NCI-H748 (cell line): ENCODE measurements around the gene NIPAL3.
"Not testable (repeated sequence)": the region's sequence is repeated elsewhere in the genome, so short reads cannot be mapped to it uniquely, and the experiment has no call there.

Source experiments
- DNase-seq: peaks from one replicate; lab custom pipeline; 2025; ENCODE audit not compliant: unreplicated experiment; lab: John Stamatoyannopoulos, UW

The NIPAL3 gene

GRCh38 chr1:24421502-24421901, 5.9 kb downstream of the NIPAL3 start:
- no peak for DNase-seq

GRCh38 chr1:24424207-24424606, 8.6 kb downstream of the NIPAL3 start:
- DNase-seq: no peak

GRCh38 chr1:24424990-24425389, 9.4 kb downstream of the NIPAL3 start:
- DNase-seq: no peak

- no peak for DNase-seq
Observed at GRCh38 chr1:24425441-24425840, 9.8 kb downstream of the NIPAL3 start.

- no peak for DNase-seq
Observed at GRCh38 chr1:24425922-24426321, 10.3 kb downstream of the NIPAL3 start.

- DNase-seq: no peak
Observed at GRCh38 chr1:24426744-24427544, 11.3 kb downstream of the NIPAL3 start.

- DNase-seq: no peak
Observed at GRCh38 chr1:24427545-24427862, 11.9 kb downstream of the NIPAL3 start.

GRCh38 chr1:24435782-24436365, 20.3 kb downstream of the NIPAL3 start:
- DNase-seq: no peak

- DNase-seq: no peak
Observed at GRCh38 chr1:24437631-24438396, 22.2 kb downstream of the NIPAL3 start.

- DNase-seq: peak; percentile 21
Observed at GRCh38 chr1:24438423-24438901, 22.9 kb downstream of the NIPAL3 start.

- DNase-seq: no peak
Observed at GRCh38 chr1:24440436-24440835, 24.8 kb downstream of the NIPAL3 start.

GRCh38 chr1:24441480-24441879, 25.9 kb downstream of the NIPAL3 start:
- DNase-seq: no peak

- DNase-seq: no peak
Observed at GRCh38 chr1:24441996-24442668, 26.5 kb downstream of the NIPAL3 start.

GRCh38 chr1:24442764-24443163, 27.2 kb downstream of the NIPAL3 start:
- DNase-seq: no peak

- DNase-seq: no peak
Observed at GRCh38 chr1:24443241-24443656, 27.6 kb downstream of the NIPAL3 start.

- not testable (repeated sequence) for DNase-seq
Observed at GRCh38 chr1:24446446-24446845, 30.8 kb downstream of the NIPAL3 start.

GRCh38 chr1:24450316-24450715, 34.7 kb downstream of the NIPAL3 start:
- no peak for DNase-seq

- DNase-seq: no peak
Observed at GRCh38 chr1:24450857-24451397, 35.3 kb downstream of the NIPAL3 start.

- DNase-seq: no peak
Observed at GRCh38 chr1:24451746-24452145, 36.1 kb downstream of the NIPAL3 start.

- DNase-seq: no peak
Observed at GRCh38 chr1:24452922-24453485, 37.4 kb downstream of the NIPAL3 start.

GRCh38 chr1:24454673-24455072, 39.1 kb downstream of the NIPAL3 start:
- DNase-seq: no peak
